Measurements from ENCODE around the gene ELAVL4. TPM values are rescaled to one million over a fixed set of nuclear protein-coding genes. Genes with fewer than 3 reads are reported as not detected.

The ELAVL4 gene
- polyA plus RNA-seq, 1 donor from 2014 or later: not detected

DNA sequence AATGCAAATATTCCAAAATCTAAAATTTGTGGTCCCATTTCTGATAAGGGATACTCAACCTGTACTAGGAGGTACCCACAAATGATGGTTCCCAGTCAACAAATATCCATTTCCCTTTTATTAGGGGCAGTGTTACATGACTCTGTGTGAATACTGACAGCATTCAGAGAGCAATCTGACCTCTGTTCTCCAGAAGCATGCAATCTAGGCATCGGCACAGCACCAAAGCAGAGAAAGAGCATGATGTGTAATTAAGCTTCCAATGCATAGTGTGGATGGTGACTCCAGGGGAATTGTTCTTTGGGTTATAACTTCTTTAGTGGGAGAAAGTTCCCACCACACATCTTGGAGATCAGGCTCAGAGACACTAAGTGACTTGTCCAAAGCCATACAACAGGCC is 71.6 kb downstream of the ELAVL4 start:
- no peak overlapping the region for H3K27ac Mint-ChIP-seq
- H3K4me1 Mint-ChIP-seq: peaks cover 0 to 4% (median 0%) of the 10 kb centered on the region in 3 donors
- no peak overlapping the region for H3K4me3 Mint-ChIP-seq
- H3K9me3 Mint-ChIP-seq: no peaks in the 10 kb centered on the region
- H3K27me3 Mint-ChIP-seq: peaks cover 8% of the 10 kb centered on the region
- H3K36me3 Mint-ChIP-seq: no peaks in the 10 kb centered on the region

DNA sequence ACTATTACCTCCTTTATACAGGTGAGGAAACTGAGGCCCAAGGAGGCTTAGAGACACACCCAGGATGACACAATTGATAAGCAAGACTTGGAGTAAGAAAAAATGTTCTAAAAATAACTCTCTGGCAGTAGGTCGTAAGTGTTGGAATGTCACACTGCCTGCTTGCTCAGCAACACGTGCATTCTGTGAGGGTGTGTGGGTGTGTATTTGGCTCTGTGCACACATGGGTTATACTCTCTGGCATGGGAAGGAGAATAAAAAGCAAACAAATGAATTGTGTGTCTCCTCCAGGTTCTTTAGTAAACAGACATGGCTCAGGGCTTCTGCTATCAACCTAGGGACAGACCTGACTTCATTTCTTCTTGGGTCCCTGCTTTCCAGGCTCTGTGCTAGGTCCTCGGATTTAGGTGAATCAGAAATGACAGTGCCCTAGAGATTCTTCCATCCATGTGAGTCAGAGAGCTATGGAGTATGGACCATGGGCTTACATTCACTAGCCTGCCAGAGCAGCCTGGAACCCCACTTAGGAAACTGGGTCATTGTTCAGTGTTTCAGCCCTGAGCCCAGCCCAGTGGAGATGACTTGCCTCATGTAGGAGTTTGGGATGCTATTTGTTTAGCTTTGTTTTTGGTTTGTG is 72.4 kb downstream of the ELAVL4 start:
- Mint-ChIP-seq H3K4me1 (peaks cover 0 to 4% (median 0%) of the 10 kb centered on the region in 3 donors), H3K9me3 (no peaks in the 10 kb centered on the region), H3K27ac (peak overlapping the region in 1 of 3 donors; percentile 57), H3K36me3 (no peaks in the 10 kb centered on the region), H3K27me3 (peaks cover 8% of the 10 kb centered on the region), H3K4me3 (no peak overlapping the region)

DNA sequence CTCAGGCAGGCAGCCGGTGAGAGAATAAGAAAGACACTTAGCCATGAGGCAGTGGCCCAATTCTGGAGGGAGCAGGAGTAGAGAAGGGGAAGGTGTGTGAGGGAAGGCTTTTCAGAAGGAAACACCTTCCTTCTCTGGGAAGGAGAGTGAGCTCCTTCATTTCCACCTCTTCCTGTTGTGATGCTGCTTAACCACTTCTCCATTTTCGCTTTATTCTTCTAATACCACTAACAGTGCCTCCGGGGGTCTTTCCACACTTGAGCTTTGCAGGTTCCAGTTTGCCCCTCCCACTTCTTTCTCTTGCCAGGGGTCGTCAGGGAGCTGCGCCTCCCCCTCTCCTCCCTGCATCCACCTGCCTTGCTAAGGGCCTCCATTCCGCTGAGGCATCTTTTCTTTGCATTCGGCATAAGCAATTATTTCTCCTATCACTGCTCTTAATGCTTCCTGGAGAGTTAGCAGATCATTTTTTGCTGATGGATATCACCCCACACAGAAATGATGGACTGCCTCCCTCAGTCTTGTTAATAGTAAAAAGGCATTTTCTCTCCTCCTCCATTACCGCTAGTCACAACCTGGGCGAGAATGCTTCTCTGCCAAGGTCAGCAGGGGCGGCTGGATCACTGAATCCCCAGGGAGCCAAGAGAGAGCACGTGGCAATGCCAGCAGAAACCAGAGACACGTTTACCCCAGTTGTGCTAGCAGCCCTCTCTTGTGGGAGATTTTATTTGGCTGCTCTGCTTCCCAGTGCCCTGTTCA is 74.8 kb downstream of the ELAVL4 start:
- Mint-ChIP-seq H3K27me3 (peaks cover 2% of the 10 kb centered on the region), H3K27ac (no peak overlapping the region), H3K4me3 (no peak overlapping the region), H3K36me3 (no peaks in the 10 kb centered on the region), H3K4me1 (peaks cover 0 to 4% (median 0%) of the 10 kb centered on the region in 3 donors), H3K9me3 (no peaks in the 10 kb centered on the region)

DNA sequence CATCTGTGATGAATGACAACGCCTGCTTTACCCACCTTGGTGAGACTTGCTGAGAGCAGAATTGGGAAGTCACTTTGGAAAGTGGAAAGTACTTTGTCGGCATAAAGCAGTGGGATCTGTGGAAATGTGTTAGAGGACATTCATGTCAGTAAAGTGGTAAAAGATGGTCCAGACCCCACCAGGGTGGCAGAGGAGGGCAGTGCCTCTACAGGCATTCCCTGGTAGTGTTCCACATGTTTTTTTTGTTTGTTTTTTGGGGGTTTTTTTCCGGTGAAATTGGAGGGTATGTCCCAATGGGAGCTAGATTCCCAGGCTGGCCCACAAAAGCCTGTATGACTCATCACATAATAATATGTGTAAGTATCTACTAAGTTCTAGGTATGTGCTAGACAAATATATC is 80.6 kb downstream of the ELAVL4 start:
- peaks cover 0 to 2% (median 0%) of the 10 kb centered on the region in 3 donors for H3K9me3 Mint-ChIP-seq
- H3K27me3 Mint-ChIP-seq: peaks cover 2% of the 10 kb centered on the region
- no peaks in the 10 kb centered on the region for H3K36me3 Mint-ChIP-seq
- H3K4me3 Mint-ChIP-seq: no peak overlapping the region
- H3K4me1 Mint-ChIP-seq: no peaks in the 10 kb centered on the region
- no peak overlapping the region for H3K27ac Mint-ChIP-seq

DNA sequence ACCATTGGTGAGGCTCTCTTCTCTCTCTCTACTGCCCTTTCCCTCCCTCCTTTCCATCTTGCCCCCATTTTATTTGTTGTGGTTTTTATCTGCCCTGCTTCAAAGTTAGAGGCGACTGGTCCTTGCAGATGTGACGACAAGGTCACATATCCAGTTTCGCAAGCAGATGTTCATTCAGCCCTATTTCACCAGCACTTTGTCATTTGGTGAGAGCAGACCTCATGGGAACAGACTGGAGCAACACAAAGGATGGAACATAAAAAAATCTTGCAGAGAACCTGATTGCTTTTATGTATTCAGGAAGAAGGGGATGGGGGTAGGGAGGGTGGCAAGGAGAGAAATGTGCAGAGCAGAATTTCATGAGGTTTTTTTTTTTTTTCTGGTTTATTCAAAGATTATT is 84.3 kb downstream of the ELAVL4 start:
- H3K36me3 Mint-ChIP-seq: no peaks in the 10 kb centered on the region
- no peak overlapping the region for H3K27ac Mint-ChIP-seq
- peaks cover 2% of the 10 kb centered on the region for H3K27me3 Mint-ChIP-seq
- no peak overlapping the region for H3K4me3 Mint-ChIP-seq
- H3K4me1 Mint-ChIP-seq: no peaks in the 10 kb centered on the region
- H3K9me3 Mint-ChIP-seq: peaks cover 0 to 2% (median 0%) of the 10 kb centered on the region in 3 donors

DNA sequence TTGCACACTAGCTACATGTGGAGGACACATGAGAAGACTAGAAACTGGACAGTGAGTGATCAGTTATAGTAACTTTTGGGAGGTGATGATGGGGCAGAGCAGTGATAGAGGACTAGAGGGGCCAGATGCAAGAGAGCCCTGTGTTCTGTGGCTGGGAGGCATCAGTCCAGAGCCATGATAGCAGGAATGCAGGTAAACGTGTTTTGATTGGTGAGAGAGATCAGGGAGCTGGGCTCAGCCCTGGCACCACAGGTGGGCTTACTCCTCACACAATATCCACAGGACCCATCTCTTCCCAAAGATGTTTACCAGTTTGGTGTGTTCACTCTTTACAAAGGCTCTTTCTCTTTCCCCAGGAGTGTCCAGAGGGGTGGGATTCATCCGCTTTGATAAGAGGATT is 86.5 kb downstream of the ELAVL4 start:
- Mint-ChIP-seq H3K27me3 (peaks cover 2% of the 10 kb centered on the region), H3K9me3 (peaks cover 0 to 2% (median 0%) of the 10 kb centered on the region in 3 donors), H3K4me3 (no peak overlapping the region), H3K4me1 (no peaks in the 10 kb centered on the region), H3K27ac (no peak overlapping the region), H3K36me3 (no peaks in the 10 kb centered on the region)

DNA sequence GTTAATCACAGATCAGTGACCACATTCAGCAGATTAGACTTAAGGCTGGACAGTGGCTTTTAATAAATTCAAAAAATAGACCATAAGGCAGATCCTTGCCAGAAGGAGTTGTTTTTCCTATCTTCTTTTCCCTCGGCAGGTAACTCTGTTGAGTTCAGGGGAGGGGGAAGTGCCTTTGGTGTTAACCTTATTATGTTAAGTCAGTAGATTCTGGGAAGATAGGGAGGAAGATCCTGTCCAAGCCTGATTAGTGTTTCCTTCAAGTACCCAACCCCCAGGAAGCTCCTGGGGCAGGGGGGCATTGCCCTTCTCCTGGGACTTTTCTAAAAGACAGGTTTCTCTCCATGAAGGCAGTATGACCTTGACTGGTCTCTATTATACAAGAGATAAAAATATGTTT is 87.4 kb downstream of the ELAVL4 start:
- Mint-ChIP-seq H3K27ac (no peak overlapping the region), H3K9me3 (no peaks in the 10 kb centered on the region), H3K4me3 (no peak overlapping the region), H3K4me1 (no peaks in the 10 kb centered on the region), H3K27me3 (peaks cover 2% of the 10 kb centered on the region), H3K36me3 (no peaks in the 10 kb centered on the region)

DNA sequence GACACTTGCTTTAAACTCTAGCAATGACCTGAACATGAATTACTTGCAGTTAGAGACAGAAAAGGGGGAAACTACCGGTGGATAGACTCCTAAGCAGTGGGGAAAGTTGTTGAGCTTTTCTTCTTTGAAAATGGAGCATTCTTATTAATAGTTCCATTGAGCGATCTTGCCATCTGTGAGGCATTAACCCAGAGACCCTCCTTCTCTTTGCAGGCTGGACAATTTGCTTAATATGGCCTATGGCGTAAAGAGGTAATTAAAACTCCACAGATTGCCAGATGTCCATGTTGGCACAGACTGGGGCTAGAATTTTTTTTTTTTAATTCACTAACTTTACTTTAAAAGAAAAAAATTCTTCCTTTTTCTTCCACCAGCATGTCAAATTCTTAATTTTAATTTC is 88.5 kb downstream of the ELAVL4 start:
- H3K9me3 Mint-ChIP-seq: no peaks in the 10 kb centered on the region
- peaks cover 2% of the 10 kb centered on the region for H3K27me3 Mint-ChIP-seq
- H3K36me3 Mint-ChIP-seq: no peaks in the 10 kb centered on the region
- H3K27ac Mint-ChIP-seq: no peak overlapping the region
- no peak overlapping the region for H3K4me3 Mint-ChIP-seq
- no peaks in the 10 kb centered on the region for H3K4me1 Mint-ChIP-seq

DNA sequence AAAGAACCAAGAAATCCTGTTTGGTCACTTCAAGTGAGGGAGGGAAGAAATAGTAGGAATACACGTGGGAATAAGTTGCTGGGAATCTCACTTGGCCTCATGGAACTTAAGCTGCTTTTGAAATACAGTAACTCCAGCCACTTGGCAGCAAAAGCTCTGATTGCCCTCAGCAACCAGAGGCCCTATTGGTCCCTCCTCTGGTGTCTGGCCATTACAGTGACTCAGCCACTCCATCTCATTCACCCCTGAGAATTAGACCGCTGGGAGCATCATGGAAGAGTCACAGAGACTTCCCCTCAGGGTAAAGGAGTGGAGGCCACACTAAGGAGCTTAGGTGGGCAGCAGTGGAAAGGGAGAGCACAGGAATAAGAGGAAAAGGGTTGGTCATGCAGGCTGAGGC is 99.6 kb downstream of the ELAVL4 start:
- no peak overlapping the region for H3K4me3 Mint-ChIP-seq
- no peak overlapping the region for H3K27ac Mint-ChIP-seq
- H3K27me3 Mint-ChIP-seq: peaks cover 9% of the 10 kb centered on the region
- no peaks in the 10 kb centered on the region for H3K4me1 Mint-ChIP-seq
- H3K36me3 Mint-ChIP-seq: no peaks in the 10 kb centered on the region
- peaks cover 0 to 2% (median 0%) of the 10 kb centered on the region in 3 donors for H3K9me3 Mint-ChIP-seq

DNA sequence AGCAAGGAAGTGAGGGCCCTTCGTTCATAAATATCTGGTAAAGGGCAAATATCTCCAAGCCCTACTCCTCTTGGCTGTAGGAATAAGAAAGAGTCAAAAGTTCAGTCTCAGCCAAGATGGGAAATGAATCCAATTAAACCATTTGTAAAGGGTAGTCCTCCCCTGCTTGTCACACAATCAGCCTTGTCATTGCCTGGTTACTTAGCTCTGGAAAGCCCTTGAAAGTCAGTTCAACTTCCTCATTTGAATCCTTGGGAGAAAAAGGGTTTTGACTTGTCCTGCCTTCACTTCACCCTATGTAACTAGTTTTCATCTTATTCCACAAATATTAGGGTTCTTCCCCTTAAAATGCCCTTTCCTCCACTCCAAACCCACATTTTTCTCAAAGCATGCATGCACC is 100.0 kb downstream of the ELAVL4 start:
- Mint-ChIP-seq H3K4me3 (no peak overlapping the region), H3K36me3 (no peaks in the 10 kb centered on the region), H3K4me1 (no peaks in the 10 kb centered on the region), H3K9me3 (peaks cover 0 to 2% (median 0%) of the 10 kb centered on the region in 3 donors), H3K27me3 (peaks cover 9% of the 10 kb centered on the region), H3K27ac (no peak overlapping the region)

DNA sequence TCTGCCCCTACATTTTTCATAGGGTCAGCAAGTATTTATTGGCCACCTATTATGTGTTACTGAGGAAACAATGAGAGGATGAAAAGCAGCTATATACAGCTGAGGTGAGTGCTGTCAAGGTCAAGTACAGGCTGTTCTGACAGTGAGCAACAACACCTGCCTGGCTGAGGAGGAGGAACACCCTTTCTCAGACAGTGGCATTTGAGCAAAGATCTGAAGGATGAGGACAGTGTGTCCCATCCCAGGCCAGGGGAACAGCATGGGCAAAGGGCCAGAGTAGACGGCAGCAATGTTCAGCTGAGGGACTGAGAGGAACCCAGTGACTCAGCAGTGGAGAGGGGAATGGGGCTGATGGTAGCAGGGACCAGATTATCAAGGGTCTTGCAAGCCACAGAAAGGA is 101.0 kb downstream of the ELAVL4 start:
- Mint-ChIP-seq H3K9me3 (peaks cover 0 to 2% (median 0%) of the 10 kb centered on the region in 3 donors), H3K27me3 (peaks cover 9% of the 10 kb centered on the region), H3K4me1 (no peaks in the 10 kb centered on the region), H3K4me3 (no peak overlapping the region), H3K36me3 (no peaks in the 10 kb centered on the region), H3K27ac (no peak overlapping the region)

DNA sequence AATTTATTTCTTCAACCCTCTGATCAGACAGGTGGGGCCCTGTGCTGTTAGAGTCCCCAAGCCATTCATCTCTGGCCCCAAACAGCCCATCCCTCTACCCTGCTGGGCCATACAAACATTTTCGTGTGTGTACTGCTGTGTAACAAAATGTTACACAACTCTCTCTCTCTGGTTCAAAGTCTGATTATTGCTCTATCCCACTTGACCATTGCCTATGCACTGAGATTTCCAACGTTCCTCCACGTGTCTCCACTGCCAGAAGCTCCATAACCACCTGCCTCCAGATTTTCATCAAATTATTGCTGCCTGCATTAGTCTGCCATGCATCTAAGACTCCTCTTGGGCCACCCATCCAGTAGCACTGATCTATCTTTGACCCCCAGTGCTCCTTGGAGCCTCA is 104.8 kb downstream of the ELAVL4 start:
- no peak overlapping the region for H3K4me3 Mint-ChIP-seq
- no peaks in the 10 kb centered on the region for H3K9me3 Mint-ChIP-seq
- no peaks in the 10 kb centered on the region for H3K36me3 Mint-ChIP-seq
- H3K4me1 Mint-ChIP-seq: no peaks in the 10 kb centered on the region
- peaks cover 4% of the 10 kb centered on the region for H3K27me3 Mint-ChIP-seq
- no peak overlapping the region for H3K27ac Mint-ChIP-seq

DNA sequence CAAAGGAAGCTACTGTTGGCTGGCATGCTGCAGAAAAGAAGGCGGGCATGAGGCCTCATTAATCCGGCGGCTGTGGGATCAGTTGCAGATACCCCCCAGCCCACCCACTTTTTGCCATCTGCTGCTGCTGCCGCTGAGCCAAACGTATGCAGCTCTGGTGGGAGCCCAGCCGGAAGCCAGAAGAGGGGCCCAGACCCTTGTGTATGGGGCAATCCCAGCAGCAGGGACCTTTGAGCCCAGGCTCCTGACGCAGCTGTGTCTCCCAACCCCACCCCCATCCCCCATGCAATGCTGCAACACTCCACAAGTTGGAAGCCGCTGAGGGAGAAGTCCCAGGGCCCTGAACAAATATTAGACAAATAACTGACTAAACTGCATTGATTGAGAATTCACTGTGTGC is 106.0 kb downstream of the ELAVL4 start:
- Mint-ChIP-seq H3K36me3 (no peaks in the 10 kb centered on the region), H3K4me1 (no peaks in the 10 kb centered on the region), H3K27ac (no peak overlapping the region), H3K9me3 (no peaks in the 10 kb centered on the region), H3K27me3 (peaks cover 3% of the 10 kb centered on the region), H3K4me3 (no peak overlapping the region)

DNA sequence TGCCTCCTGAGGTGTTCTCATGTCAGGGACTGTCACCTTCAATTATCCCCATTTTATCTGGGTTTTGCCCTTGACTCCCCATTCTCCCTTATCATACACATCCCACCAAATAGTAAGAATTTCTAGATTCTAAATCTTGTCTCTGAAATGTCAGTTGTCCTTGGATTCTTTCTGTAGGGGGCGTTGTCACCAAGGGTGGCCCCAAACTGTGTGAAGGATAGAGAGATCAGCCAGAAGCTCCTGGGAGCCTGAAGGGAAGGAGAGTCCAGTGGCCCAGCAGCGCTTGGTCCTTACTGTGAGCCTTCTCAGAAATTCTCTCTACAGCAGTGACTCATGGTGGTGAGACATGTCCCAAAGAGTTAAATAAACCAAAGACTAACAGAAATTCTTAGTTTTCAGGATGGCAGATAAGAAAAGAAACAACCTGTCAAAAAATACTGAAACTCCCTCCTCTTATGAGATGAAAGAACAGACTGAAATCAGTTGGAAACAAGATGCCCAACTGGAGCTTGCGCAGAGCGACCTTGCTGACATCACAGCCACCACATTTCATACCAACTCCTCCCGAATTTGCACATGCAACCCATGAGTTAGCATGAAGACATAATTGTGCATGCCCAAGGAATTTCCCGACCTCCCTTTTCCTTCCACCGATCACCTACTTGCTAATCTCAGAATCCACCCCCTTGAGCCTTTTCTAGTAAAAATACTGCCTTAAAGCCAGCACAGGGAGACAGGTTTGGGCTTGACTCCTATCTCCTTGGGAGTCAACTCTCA is 109.8 kb downstream of the ELAVL4 start:
- no peaks in the 10 kb centered on the region for H3K9me3 Mint-ChIP-seq
- H3K4me3 Mint-ChIP-seq: no peak overlapping the region
- H3K27me3 Mint-ChIP-seq: no peaks in the 10 kb centered on the region
- H3K36me3 Mint-ChIP-seq: no peaks in the 10 kb centered on the region
- no peaks in the 10 kb centered on the region for H3K4me1 Mint-ChIP-seq
- H3K27ac Mint-ChIP-seq: no peak overlapping the region

DNA sequence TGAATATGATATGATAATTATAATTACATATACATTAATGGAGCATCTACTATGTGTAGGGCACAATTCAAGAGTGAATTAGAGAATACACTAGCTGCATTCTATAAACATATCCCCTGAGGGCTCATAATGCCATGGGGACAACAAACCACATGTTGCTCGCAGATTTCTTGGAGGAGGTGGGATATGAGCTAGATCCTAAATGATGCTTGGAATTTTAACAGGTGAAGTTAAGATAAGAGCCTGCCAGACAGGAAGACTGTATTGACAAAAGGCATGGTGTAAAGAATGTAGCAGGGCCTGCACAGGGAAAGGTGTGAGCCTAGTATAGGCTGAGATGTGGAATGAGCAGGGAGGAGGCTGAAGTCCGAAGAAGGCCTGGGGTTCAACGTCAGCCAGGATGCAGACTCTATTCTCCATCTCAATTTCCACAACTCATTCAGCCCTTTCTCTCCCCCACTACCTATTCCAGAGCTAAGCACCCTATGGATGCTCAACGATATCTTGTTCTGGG is 120.2 kb downstream of the ELAVL4 start:
- Mint-ChIP-seq H3K27ac (no peak overlapping the region), H3K9me3 (peaks cover 4 to 17% (median 15%) of the 10 kb centered on the region in 3 donors), H3K4me1 (no peaks in the 10 kb centered on the region), H3K36me3 (no peaks in the 10 kb centered on the region), H3K4me3 (no peak overlapping the region), H3K27me3 (no peaks in the 10 kb centered on the region)

All from IgD-negative memory B cell (primary cell).